ENCODE results near the gene PLCB2.

GRCh38 chr15:40273428-40273827 is 34.3 kb downstream of the PLCB2 start:
- TF ChIP-seq ZNF331 (CRISPR knock-in tag; IDR thresholded peaks at IDR 0.05; ENCODE audit: low read depth) (no peak), EZH2 (IDR thresholded peaks at IDR 0.05; ENCODE audit: low read depth, unreplicated experiment) (no peak), POLR2AphosphoS5 (IDR thresholded peaks at IDR 0.05; ENCODE audit: low read depth) (no peak)
- TF ChIP-seq, protein P1, sequence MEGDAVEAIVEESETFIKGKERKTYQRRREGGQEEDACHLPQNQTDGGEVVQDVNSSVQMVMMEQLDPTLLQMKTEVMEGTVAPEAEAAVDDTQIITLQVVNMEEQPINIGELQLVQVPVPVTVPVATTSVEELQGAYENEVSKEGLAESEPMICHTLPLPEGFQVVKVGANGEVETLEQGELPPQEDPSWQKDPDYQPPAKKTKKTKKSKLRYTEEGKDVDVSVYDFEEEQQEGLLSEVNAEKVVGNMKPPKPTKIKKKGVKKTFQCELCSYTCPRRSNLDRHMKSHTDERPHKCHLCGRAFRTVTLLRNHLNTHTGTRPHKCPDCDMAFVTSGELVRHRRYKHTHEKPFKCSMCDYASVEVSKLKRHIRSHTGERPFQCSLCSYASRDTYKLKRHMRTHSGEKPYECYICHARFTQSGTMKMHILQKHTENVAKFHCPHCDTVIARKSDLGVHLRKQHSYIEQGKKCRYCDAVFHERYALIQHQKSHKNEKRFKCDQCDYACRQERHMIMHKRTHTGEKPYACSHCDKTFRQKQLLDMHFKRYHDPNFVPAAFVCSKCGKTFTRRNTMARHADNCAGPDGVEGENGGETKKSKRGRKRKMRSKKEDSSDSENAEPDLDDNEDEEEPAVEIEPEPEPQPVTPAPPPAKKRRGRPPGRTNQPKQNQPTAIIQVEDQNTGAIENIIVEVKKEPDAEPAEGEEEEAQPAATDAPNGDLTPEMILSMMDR (conservative IDR thresholded peaks at IDR 0.05; ENCODE audit: low read depth in 2 of 2): no peak; a peak in 1 of 4 replicates

Measured in GM23338 (cell line).